ENCODE results near the gene MDN1.

Gene MDN1

GRCh38 chr6:89758830-89759229 is 60.8 kb downstream of the MDN1 start:
- H3K9me3 ChIP-seq (ENCODE audit: insufficient read depth, low read length) = no peaks in the 10 kb centered on the region
- TF ChIP-seq, protein P1, sequence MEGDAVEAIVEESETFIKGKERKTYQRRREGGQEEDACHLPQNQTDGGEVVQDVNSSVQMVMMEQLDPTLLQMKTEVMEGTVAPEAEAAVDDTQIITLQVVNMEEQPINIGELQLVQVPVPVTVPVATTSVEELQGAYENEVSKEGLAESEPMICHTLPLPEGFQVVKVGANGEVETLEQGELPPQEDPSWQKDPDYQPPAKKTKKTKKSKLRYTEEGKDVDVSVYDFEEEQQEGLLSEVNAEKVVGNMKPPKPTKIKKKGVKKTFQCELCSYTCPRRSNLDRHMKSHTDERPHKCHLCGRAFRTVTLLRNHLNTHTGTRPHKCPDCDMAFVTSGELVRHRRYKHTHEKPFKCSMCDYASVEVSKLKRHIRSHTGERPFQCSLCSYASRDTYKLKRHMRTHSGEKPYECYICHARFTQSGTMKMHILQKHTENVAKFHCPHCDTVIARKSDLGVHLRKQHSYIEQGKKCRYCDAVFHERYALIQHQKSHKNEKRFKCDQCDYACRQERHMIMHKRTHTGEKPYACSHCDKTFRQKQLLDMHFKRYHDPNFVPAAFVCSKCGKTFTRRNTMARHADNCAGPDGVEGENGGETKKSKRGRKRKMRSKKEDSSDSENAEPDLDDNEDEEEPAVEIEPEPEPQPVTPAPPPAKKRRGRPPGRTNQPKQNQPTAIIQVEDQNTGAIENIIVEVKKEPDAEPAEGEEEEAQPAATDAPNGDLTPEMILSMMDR (IDR thresholded peaks at IDR 0.05; ENCODE audit: low read depth, low read length) = no peak
- no peak for TF ChIP-seq EZH2phosphoT487 (IDR thresholded peaks at IDR 0.05; ENCODE audit: low read depth)
- H3K27ac ChIP-seq (ENCODE audit: low read length) = no peak overlapping the region
- no peaks in the 10 kb centered on the region for H3K79me2 ChIP-seq (ENCODE audit: low read length)
- H3K27me3 ChIP-seq (ENCODE audit: low read depth, low read length) = no peaks in the 10 kb centered on the region
- no peak overlapping the region for H2AFZ ChIP-seq (ENCODE audit: low read depth, low read length)
- no peak overlapping the region for H3K4me3 ChIP-seq (ENCODE audit: low read length)
- H4K20me1 ChIP-seq (ENCODE audit: insufficient read depth, low read length) = no peaks in the 10 kb centered on the region
- no peak overlapping the region for H3K4me2 ChIP-seq (ENCODE audit: low read length)
- H3K9ac ChIP-seq (ENCODE audit: low read length) = no peak overlapping the region
- H3K36me3 ChIP-seq (replicated peaks; ENCODE audit: low read depth, low read length) = peaks cover 6% of the 10 kb centered on the region
- no peaks in the 10 kb centered on the region for H3K4me1 ChIP-seq (ENCODE audit: low read length)

- Histone ChIP-seq H3K9me3 (ENCODE audit: insufficient read depth, low read length) (no peaks in the 10 kb centered on the region), H3K27me3 (ENCODE audit: low read depth, low read length) (no peaks in the 10 kb centered on the region), H3K9ac (ENCODE audit: low read length) (no peak overlapping the region), H3K4me1 (ENCODE audit: low read length) (no peaks in the 10 kb centered on the region), H3K27ac (ENCODE audit: low read length) (no peak overlapping the region), H3K36me3 (replicated peaks; ENCODE audit: low read depth, low read length) (peaks cover 22% of the 10 kb centered on the region), H3K4me2 (ENCODE audit: low read length) (no peak overlapping the region), H3K79me2 (ENCODE audit: low read length) (no peaks in the 10 kb centered on the region), H3K4me3 (ENCODE audit: low read length) (no peak overlapping the region), H2AFZ (ENCODE audit: low read depth, low read length) (no peak overlapping the region), H4K20me1 (ENCODE audit: insufficient read depth, low read length) (no peaks in the 10 kb centered on the region)
- no peak for TF ChIP-seq EZH2phosphoT487 (IDR thresholded peaks at IDR 0.05; ENCODE audit: low read depth)
- TF ChIP-seq, protein P1 (IDR thresholded peaks at IDR 0.05; ENCODE audit: low read depth, low read length) = no peak
Observed at GRCh38 chr6:89750338-89750737, 69.3 kb downstream of the MDN1 start.

DNA sequence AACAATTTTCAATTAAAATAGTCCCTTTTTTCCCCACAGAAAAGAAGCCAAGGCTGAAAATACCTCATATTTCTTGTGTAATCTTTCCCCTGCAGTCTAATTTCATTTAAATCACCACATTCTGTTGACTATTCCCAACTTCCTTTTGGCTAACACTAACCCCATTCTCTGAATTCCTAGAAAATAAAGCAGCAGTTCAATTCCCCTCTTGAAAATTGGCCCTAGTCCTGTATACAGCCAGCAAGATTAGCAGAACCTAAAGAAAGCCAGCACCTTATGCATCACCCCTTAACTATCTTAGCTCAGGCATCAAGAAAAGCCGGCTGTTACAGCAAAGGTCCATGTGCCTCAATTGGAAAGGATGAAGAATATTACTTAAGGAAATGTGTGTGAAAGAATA is 69.7 kb downstream of the MDN1 start:
- Histone ChIP-seq H3K27me3 (ENCODE audit: low read depth, low read length) (no peaks in the 10 kb centered on the region), H3K79me2 (ENCODE audit: low read length) (no peaks in the 10 kb centered on the region), H3K9me3 (ENCODE audit: insufficient read depth, low read length) (no peaks in the 10 kb centered on the region), H4K20me1 (ENCODE audit: insufficient read depth, low read length) (no peaks in the 10 kb centered on the region), H3K4me2 (ENCODE audit: low read length) (no peak overlapping the region), H3K4me1 (ENCODE audit: low read length) (no peaks in the 10 kb centered on the region), H3K4me3 (ENCODE audit: low read length) (no peak overlapping the region), H2AFZ (ENCODE audit: low read depth, low read length) (no peak overlapping the region), H3K9ac (ENCODE audit: low read length) (no peak overlapping the region), H3K36me3 (replicated peaks; ENCODE audit: low read depth, low read length) (peaks cover 22% of the 10 kb centered on the region), H3K27ac (ENCODE audit: low read length) (no peak overlapping the region)
- no peak for TF ChIP-seq EZH2phosphoT487 (IDR thresholded peaks at IDR 0.05; ENCODE audit: low read depth)
- TF ChIP-seq, protein P1 (IDR thresholded peaks at IDR 0.05; ENCODE audit: low read depth, low read length) = no peak

DNA sequence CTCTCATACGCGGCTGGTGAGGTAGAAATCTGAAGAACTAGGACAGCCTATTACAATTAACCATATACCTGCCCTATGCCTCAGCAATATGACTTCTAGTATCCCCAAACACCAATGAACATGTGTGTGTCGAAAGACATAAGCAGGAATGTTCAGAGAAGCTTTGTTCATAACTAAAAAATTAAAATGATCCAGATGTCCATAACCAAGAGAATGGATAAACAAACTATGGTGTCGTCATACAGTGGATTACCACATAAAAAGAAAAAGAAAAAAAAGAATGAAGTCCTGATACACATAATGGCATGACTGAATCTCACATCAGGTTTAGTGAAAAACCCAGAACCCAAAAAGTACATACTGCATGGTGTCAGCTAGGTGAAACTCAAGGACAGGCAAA is 73.9 kb downstream of the MDN1 start:
- Histone ChIP-seq H3K36me3 (replicated peaks; ENCODE audit: low read depth, low read length) (peaks cover 12% of the 10 kb centered on the region), H3K79me2 (ENCODE audit: low read length) (no peaks in the 10 kb centered on the region), H2AFZ (ENCODE audit: low read depth, low read length) (no peak overlapping the region), H3K4me2 (ENCODE audit: low read length) (no peak overlapping the region), H3K9ac (ENCODE audit: low read length) (no peak overlapping the region), H3K9me3 (ENCODE audit: insufficient read depth, low read length) (no peaks in the 10 kb centered on the region), H3K27ac (ENCODE audit: low read length) (no peak overlapping the region), H4K20me1 (ENCODE audit: insufficient read depth, low read length) (no peaks in the 10 kb centered on the region), H3K4me1 (ENCODE audit: low read length) (no peaks in the 10 kb centered on the region), H3K27me3 (ENCODE audit: low read depth, low read length) (no peaks in the 10 kb centered on the region), H3K4me3 (ENCODE audit: low read length) (no peak overlapping the region)
- TF ChIP-seq EZH2phosphoT487 (IDR thresholded peaks at IDR 0.05; ENCODE audit: low read depth) = no peak
- TF ChIP-seq, protein P1 (IDR thresholded peaks at IDR 0.05; ENCODE audit: low read depth, low read length) = no peak

Measured in OCI-LY3 (cell line).